Activated effector memory CD4-positive, alpha-beta T cell treated with anti-CD3 and anti-CD28 coated beads, Interleukin-2, amount 50 U/mL, for 16 hours (primary cell): ENCODE measurements around the gene ATP8A2.
"Not testable (repeated sequence)": the region's sequence is repeated elsewhere in the genome, so short reads cannot be mapped to it uniquely, and the experiment has no call there.

ENCODE experiments used
- DNase-seq: peaks from one replicate; pipeline ENCODE4 v3.0.0-alpha.2; 2020

The ATP8A2 gene

GRCh38 chr13:25774056-25774455, 402.3 kb downstream of the ATP8A2 start:
- DNase-seq = not testable (repeated sequence)

GRCh38 chr13:25775275-25775674, 403.5 kb downstream of the ATP8A2 start:
- DNase-seq = no peak

DNA sequence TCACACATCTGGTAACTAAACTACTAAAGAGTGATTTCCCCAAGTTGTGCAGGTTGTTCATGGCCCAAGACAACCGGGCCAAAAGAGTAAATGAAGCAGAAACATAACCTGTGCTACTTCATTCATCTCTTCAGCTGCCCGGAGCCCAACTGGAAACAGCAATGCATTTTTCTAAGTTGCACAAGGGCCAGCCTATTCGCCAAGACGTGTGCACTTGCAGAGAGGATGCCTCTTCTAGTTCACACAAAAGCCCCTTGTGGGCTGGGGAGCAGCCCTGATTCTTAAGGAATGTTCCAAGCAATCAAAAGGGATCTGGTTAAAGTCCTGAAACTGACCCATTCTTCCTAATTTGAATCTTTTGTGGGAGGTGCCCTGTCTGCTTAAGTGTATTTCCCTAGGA, 404.2 kb downstream of the ATP8A2 start:
- no peak for DNase-seq

DNA sequence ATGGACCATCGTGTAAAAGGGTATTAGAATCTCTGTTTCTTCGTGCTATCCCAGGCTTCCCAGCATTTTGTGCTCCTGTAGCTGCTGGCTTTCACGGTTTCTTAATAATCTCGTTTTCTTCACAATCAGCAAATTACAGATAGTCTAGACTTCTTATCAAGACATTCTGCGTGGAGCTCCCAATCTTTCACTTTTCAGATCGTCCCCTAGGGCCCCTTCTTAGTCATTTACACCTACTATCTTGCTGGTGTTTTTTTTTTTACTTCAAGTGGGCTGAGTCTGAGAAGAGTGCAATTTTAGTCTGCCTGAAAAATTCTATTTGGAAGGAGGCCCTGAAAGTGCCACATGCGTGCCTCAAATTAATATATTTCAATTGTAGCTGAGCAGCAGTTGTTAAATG, 404.9 kb downstream of the ATP8A2 start:
- DNase-seq = no peak

GRCh38 chr13:25777509-25777908, 405.7 kb downstream of the ATP8A2 start:
- DNase-seq = no peak

GRCh38 chr13:25778365-25778764, 406.6 kb downstream of the ATP8A2 start:
- DNase-seq = no peak

- no peak for DNase-seq
Measured at GRCh38 chr13:25778808-25779305, 407.1 kb downstream of the ATP8A2 start.

DNA sequence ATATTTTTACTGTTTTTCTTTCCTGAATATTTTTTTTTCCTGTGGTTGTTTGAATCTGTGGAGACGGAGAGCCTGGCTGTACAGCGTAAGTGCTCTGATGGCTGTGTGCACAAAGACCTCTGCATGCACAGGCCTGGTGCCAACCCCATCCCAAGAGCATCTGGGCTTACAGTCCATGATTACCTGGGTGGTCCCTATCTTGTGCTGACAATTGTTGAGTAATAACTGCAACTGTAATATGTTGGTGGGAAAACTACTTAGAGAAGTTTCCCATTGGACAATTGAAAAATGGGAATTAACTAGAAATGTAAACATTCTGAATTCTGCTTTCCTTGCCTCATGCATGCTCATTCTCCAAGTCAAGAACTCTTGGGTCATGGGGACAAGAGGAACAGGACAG, 411.3 kb downstream of the ATP8A2 start:
- no peak for DNase-seq

DNA sequence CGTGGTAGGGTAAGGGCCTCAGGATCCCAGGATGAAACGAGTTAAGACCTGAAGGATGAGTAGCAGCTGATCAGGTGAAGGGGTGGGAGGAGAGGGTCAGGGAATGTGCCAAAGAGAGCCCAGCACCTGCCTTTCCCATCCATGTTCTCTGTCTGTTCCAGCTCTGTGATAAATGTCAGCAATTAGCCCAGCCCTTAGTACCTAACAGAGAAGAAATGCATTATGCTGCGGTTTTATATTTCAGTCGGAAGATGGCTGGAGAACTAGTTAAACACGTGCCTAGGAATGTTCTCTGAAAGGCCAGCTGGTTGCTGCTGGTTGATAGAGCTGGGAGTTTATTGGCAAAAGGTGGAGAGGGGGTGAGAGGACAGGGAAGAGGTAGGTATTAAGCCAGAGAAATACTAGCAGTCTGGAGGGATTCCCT, 411.8 kb downstream of the ATP8A2 start:
- no peak for DNase-seq

DNA sequence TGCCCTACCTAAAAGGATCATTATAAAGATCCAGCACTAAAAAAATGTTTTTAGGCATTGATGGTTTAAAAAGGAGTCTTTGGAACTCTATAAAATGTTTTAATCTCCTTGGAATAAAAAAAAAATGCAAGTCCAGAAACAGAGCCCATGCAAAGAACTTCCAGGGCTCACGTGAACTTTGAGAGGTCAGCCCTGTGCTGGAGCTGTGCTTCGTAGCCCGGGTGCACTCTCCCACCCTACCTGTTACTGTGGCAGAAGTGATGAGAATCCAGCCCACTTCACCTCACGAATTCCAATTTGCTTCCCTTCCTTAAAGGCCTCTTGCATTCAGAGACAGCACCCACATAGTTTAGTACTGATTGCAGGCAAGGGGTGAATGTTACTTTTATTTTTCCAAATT, 412.3 kb downstream of the ATP8A2 start:
- no peak for DNase-seq

DNA sequence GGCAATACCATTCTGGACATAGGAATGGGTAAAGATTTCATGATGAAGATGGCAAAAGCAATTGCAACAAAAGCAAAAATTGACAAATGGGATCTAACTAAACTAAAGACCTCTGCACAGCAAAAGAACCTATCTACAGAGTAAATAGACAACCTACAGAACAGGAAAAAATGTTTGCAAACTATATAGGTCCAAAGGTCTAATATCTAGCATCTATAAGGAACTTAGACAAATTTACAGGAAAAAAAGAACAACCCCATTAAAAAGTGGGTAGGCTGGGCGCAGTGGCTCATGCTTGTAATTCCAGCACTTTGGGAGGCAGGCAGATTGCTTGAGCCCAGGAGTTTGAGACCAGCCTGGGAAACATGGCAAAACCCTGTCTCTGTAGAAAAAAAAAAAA, 418.4 kb downstream of the ATP8A2 start:
- not testable (repeated sequence) for DNase-seq

- no peak for DNase-seq
Measured at GRCh38 chr13:25795277-25795676, 423.5 kb downstream of the ATP8A2 start.

- DNase-seq = no peak
Measured at GRCh38 chr13:25796474-25796873, 424.7 kb downstream of the ATP8A2 start.

DNA sequence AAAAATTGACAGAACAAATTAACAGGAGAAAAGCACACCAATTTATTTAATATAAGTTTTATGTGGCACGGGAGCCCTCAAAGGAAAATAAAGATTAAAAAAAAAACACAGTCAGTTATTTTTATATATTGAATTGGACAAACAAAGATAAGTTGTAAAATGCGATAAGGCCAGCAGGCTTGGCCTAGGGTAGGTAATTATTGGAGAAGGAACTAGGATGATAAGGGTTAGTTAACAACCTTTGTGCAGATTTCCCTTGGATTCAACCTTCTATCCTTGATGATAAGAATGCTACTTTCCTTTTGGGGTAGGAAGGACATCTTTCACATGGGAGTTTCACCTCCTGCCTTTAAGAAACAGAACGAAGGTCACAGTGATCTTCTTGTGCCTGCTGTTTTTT, 427.2 kb downstream of the ATP8A2 start:
- DNase-seq = no peak

- DNase-seq = no peak
Measured at GRCh38 chr13:25800523-25800922, 428.7 kb downstream of the ATP8A2 start.

- no peak for DNase-seq
Measured at GRCh38 chr13:25802579-25802978, 430.8 kb downstream of the ATP8A2 start.

DNA sequence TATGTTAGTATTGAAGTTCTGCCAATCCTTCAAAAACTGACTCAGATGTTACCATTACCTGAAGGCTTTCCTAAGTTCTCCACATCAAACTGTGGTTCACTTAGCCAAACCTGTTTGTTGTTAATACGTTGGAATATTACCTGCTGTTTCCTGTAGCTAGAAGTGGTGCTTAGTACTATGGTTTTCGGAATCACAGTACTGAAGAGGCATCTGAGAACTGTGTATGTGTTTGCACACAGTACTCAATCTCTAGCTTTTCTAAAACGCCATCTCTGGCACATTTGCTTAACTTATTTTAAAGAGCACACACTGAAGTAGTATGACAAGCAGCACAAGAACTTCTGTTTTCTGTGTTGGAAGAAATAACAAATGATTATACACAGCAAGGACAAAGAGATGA, 431.9 kb downstream of the ATP8A2 start:
- DNase-seq = no peak

DNA sequence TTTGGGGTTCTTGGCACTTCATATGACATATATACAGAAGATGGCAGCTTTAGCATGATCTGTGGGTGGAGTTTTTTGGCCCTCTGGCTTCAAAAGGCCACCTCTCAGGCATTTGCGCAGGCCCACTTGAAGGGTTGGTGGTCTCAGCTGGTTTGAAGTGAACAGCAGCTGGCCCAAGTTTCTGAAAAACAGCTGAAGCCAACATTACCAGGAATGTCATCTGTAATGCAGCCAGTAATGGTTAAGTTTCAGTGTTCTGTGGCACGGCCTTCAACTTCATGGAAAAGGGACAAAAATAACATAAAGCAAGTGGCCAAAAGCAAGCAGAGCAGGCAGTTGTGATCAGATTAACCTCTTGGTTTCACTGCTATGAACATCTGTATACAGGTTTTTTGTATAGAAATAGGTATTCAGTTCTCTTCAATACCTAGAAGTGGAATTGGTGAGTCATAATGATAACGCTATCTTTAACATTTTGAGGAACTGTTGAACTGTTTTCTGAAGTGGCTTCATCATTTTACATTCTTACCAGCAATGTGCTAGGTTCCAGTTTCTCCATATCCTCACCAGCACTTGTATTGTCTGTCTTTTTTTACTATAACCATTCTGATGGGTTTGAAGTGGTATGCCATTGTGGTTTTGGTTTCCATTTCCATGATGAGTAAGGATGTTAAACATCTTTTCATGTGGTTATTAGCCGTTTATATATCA, 434.6 kb downstream of the ATP8A2 start:
- DNase-seq = no peak

DNA sequence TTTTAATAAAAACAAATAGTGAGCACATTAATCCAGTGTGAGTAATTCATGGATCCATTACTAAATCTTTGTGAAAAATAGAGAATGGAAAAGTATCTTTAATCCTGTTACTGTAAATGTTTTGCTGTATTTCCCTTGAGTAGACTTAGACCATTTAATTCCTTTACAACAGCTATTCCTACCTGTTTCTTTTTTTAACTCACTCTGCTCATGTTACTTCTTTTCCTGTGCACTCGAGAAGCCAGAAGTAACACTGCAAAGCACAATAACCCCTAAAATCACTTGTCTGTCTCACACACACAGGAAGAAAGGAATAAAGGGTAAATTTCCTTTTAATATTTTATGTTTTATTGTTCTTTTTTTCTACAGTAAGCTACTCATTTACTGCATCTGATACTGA, 435.8 kb downstream of the ATP8A2 start:
- DNase-seq = no peak

- no peak for DNase-seq
Measured at GRCh38 chr13:25811506-25811905, 439.7 kb downstream of the ATP8A2 start.

DNA sequence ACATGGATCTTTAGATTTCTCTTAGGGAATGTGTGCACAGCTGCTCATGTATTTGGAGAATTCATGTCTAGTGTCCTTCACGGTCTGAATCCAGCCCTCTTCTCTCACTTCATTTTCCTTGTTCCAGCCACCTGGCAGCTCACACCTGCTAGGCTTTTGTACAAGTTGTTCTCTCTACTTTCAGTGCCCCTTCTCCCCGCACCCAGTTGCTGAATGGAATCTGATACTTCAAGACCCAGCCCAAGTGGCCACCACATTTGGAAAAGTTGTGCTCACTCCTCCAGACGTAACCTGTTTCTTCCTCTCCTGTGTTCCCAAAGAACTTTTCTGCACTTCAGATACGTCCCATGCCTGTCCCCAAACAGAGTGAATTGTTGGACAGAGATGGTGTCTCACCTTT, 444.5 kb downstream of the ATP8A2 start:
- no peak for DNase-seq

DNA sequence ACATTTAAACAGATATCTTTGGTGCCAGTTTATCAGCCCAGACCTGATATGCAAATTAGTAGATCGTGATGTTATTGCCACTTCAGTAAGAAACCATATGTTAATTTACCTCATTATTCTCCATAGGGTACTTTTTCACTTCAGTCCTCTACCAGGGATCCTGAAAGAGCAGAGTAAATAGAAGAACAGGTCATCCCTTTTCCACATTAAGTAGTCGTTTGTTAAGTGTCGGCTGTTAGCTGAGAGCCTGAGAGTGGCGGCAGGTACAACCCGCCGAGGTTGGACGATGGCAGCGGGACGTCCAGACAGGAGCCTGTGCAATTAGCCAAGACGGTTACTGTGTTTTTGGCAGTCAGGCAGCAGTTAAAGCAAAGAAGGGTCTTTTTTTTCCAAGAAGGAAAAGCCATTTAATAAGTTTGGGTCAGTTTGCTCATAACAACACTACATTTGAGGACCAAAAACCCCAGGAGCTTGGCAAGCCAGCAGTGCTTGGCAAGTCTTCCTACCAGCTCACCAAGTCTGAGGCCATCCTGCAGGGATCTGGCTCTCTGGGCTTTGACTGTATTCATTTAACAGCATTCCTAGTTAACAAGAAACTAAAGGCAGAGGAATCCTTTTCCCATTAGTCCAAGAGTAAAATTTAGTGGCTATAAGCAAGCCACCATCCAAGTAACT, 448.2 kb downstream of the ATP8A2 start:
- DNase-seq = no peak

GRCh38 chr13:25821776-25822175, 450.0 kb downstream of the ATP8A2 start:
- no peak for DNase-seq

DNA sequence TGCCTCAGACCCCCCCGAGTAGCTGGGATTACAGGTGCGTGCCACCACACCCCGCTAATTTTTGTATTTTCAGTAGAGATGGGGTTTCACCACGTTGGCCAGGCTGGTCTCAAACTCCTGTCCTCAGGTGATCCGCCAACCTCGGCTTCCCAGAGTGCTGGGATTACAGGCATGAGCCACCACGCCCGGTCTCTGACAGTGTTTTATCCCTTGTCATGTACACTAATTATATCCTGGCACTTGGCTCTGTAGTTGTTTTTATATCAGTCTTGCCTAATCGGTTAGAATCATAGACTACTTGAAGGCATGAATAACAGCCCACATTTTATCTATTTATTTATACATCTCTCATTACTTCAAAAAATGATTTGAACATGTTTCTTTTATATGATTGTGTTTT, 455.4 kb downstream of the ATP8A2 start:
- not testable (repeated sequence) for DNase-seq
